ENCODE data around the gene HHAT. TPM values are rescaled to one million over a fixed set of nuclear protein-coding genes. Genes with fewer than 3 reads are reported as not detected.

Gene HHAT
- total RNA-seq, 1 donor from 2014 or later = 4.7 TPM

DNA sequence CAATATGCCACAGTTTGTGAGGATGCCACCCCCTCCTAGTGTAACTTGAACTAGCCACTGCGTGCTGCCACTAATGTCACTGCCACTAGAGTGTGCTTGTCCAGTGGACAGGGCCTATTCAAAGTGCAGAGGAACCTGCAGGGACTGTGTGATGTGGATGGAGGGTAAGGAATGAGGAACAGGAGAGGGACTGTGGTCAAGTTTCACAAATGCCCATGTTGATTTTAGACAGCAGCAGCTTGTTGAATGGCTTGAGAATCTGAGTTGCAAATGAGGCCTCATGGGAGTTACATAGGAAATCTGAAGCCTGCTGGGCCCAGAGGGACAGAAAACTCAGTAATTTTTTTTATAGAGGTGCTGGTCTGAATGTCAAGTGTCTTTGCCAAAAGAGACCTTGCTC, 112.3 kb downstream of the HHAT start:
- H3K9ac ChIP-seq (ENCODE audit: low read depth in 1 of 3, low read length in 3 of 3) = no peak overlapping the region
- H3K4me3 ChIP-seq (ENCODE audit: low read length in 3 of 3) = no peak overlapping the region
- H3K9me3 ChIP-seq (ENCODE audit: control insufficient read depth in 3 of 3, low read length in 3 of 3) = no peaks in the 10 kb centered on the region
- no peaks in the 10 kb centered on the region for H3K36me3 ChIP-seq (ENCODE audit: control insufficient read depth in 3 of 3, insufficient read depth in 3 of 3, low read length in 3 of 3)
- no peak overlapping the region for H3K27ac ChIP-seq (ENCODE audit: low read depth, low read length)
- no peaks in the 10 kb centered on the region for H3K4me1 ChIP-seq (ENCODE audit: control insufficient read depth in 3 of 3, insufficient read depth in 3 of 3, low read length in 3 of 3)
- H3K27me3 ChIP-seq (ENCODE audit: control insufficient read depth in 3 of 3, insufficient read depth in 3 of 3, low read length in 3 of 3) = no peaks in the 10 kb centered on the region

DNA sequence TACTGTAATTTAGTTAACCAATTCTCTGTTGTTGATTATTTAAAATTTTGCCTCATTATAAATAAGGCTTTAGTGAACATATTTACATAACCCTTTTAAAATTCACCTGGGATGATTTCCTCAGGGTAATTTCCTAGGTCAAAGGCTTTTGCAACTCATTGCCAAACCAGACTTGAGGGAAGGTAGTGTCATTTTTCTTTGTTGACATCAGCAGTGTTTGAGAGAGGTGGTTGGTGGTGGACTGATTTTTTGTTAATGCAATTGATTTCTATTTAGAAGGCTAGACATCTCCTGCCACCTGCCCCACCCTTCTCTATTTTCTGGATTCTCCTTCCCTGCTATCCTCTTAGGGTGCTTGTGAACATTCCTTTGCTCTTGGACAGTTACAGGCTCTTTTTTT, 116.8 kb downstream of the HHAT start:
- Histone ChIP-seq H3K4me1 (ENCODE audit: control insufficient read depth in 3 of 3, insufficient read depth in 3 of 3, low read length in 3 of 3) (no peaks in the 10 kb centered on the region), H3K4me3 (ENCODE audit: low read length in 3 of 3) (no peak overlapping the region), H3K27me3 (ENCODE audit: control insufficient read depth in 3 of 3, insufficient read depth in 3 of 3, low read length in 3 of 3) (no peaks in the 10 kb centered on the region), H3K9me3 (ENCODE audit: control insufficient read depth in 3 of 3, low read length in 3 of 3) (no peaks in the 10 kb centered on the region), H3K9ac (ENCODE audit: low read depth in 1 of 3, low read length in 3 of 3) (no peak overlapping the region), H3K36me3 (ENCODE audit: control insufficient read depth in 3 of 3, insufficient read depth in 3 of 3, low read length in 3 of 3) (no peaks in the 10 kb centered on the region), H3K27ac (ENCODE audit: low read depth, low read length) (no peak overlapping the region)

DNA sequence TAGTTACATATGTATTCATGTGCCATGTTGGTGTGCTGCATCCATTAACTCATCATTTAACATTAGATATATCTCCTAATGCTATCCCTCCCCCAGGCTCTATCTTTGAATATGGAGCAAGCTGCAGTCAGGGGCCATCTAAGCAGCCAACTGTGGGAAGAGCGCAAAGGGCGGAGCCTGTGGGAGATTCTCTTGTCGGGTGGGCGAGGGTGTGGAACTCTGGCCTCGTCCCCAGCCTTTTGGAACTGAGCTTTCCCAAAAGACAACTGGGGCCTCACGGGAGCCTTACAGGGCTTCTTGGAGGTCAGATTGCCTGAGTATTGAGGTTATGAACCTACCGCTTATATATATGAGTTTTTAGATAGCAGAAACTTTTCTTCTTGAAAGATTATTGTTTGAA, 117.2 kb downstream of the HHAT start:
- Histone ChIP-seq H3K36me3 (ENCODE audit: control insufficient read depth in 3 of 3, insufficient read depth in 3 of 3, low read length in 3 of 3) (no peaks in the 10 kb centered on the region), H3K27me3 (ENCODE audit: control insufficient read depth in 3 of 3, insufficient read depth in 3 of 3, low read length in 3 of 3) (no peaks in the 10 kb centered on the region), H3K4me1 (ENCODE audit: control insufficient read depth in 3 of 3, insufficient read depth in 3 of 3, low read length in 3 of 3) (no peaks in the 10 kb centered on the region), H3K27ac (ENCODE audit: low read depth, low read length) (no peak overlapping the region), H3K9ac (ENCODE audit: low read depth in 1 of 3, low read length in 3 of 3) (no peak overlapping the region), H3K9me3 (ENCODE audit: control insufficient read depth in 3 of 3, low read length in 3 of 3) (no peaks in the 10 kb centered on the region), H3K4me3 (ENCODE audit: low read length in 3 of 3) (no peak overlapping the region)

DNA sequence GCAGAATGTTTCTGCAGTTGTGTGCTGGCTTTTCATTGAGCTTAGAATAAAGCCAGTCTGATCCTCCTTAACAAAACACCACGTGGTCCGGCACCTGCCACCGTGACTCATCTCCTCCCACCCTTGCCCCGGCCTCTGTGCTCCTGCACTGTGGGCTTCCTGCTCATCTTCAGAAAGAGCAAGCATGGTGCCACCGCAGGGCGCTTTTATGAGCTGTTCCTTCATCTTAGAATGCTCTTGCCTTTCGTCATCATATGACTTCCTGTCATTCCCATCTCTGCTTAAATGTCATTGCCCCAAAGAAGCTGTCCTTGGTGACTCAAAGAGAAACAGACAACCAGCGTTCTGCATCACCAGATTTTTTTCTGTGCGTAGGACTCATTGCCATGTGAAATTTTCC, 117.8 kb downstream of the HHAT start:
- Histone ChIP-seq H3K9me3 (ENCODE audit: control insufficient read depth in 3 of 3, low read length in 3 of 3) (no peaks in the 10 kb centered on the region), H3K4me3 (ENCODE audit: low read length in 3 of 3) (no peak overlapping the region), H3K9ac (ENCODE audit: low read depth in 1 of 3, low read length in 3 of 3) (no peak overlapping the region), H3K27ac (ENCODE audit: low read depth, low read length) (no peak overlapping the region), H3K4me1 (ENCODE audit: control insufficient read depth in 3 of 3, insufficient read depth in 3 of 3, low read length in 3 of 3) (no peaks in the 10 kb centered on the region), H3K27me3 (ENCODE audit: control insufficient read depth in 3 of 3, insufficient read depth in 3 of 3, low read length in 3 of 3) (no peaks in the 10 kb centered on the region), H3K36me3 (ENCODE audit: control insufficient read depth in 3 of 3, insufficient read depth in 3 of 3, low read length in 3 of 3) (no peaks in the 10 kb centered on the region)

DNA sequence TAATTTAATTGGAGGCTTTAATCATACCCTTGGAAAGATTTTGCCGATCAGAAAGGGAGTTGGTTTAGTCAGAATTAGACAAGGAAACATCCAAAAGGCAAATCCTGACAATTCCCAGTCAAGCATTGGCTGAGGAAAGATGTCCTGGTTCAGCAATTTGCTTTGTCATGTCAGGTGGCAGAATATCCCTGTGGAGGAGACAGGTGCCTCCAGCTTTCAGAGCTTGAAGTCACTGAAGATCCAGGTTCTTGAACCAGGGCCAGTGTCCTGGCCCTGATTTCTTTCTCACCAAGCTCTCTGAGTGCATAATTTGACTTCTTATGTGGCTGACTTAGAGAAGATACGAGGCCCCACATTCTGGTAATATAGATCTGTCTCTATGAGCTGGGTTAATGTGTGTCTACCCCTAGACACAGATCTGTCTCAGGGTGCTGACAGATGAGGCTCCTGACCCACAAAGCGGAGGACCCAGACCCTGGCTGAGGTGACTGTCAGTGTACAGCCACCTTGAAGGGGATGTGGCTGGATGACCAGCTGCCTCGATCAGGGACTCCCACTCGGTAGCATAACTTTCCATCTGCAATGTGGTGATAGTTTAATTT, 118.9 kb downstream of the HHAT start:
- no peaks in the 10 kb centered on the region for H3K9me3 ChIP-seq (ENCODE audit: control insufficient read depth in 3 of 3, low read length in 3 of 3)
- no peaks in the 10 kb centered on the region for H3K36me3 ChIP-seq (ENCODE audit: control insufficient read depth in 3 of 3, insufficient read depth in 3 of 3, low read length in 3 of 3)
- H3K27me3 ChIP-seq (ENCODE audit: control insufficient read depth in 3 of 3, insufficient read depth in 3 of 3, low read length in 3 of 3) = no peaks in the 10 kb centered on the region
- no peaks in the 10 kb centered on the region for H3K4me1 ChIP-seq (ENCODE audit: control insufficient read depth in 3 of 3, insufficient read depth in 3 of 3, low read length in 3 of 3)
- no peak overlapping the region for H3K27ac ChIP-seq (ENCODE audit: low read depth, low read length)
- H3K9ac ChIP-seq (ENCODE audit: low read depth in 1 of 3, low read length in 3 of 3) = no peak overlapping the region
- no peak overlapping the region for H3K4me3 ChIP-seq (ENCODE audit: low read length in 3 of 3)

DNA sequence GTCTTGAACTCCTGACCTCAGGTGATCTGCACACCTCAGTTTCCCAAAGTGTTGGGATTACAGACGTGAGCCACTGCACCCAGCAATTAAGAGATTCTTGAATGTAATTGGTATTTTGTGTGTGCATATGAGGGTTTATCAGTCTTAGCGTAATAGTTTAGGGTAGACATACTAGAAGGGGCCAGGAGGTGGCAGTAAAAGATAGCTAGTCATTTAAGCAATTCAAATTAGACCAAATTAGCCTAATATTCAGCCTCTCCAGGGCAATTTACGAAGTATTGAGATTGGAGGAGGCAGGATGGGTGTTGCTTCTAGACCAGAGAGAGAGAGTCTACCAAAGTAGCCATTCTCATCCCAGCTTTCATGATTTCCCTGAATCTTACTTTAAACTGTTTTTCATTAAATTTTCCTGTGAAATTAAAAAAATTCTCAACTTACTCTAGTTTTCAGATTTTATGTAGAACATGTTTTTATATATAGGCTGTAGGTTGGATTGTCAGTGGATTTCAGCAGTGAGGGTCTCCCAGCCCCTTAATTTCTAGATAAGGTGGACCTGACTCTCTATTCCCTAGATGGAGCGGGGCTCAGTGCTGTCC, 119.7 kb downstream of the HHAT start:
- Histone ChIP-seq H3K4me3 (ENCODE audit: low read length in 3 of 3) (no peak overlapping the region), H3K9ac (ENCODE audit: low read depth in 1 of 3, low read length in 3 of 3) (no peak overlapping the region), H3K36me3 (ENCODE audit: control insufficient read depth in 3 of 3, insufficient read depth in 3 of 3, low read length in 3 of 3) (no peaks in the 10 kb centered on the region), H3K27me3 (ENCODE audit: control insufficient read depth in 3 of 3, insufficient read depth in 3 of 3, low read length in 3 of 3) (no peaks in the 10 kb centered on the region), H3K27ac (ENCODE audit: low read depth, low read length) (no peak overlapping the region), H3K9me3 (ENCODE audit: control insufficient read depth in 3 of 3, low read length in 3 of 3) (no peaks in the 10 kb centered on the region), H3K4me1 (ENCODE audit: control insufficient read depth in 3 of 3, insufficient read depth in 3 of 3, low read length in 3 of 3) (no peaks in the 10 kb centered on the region)

DNA sequence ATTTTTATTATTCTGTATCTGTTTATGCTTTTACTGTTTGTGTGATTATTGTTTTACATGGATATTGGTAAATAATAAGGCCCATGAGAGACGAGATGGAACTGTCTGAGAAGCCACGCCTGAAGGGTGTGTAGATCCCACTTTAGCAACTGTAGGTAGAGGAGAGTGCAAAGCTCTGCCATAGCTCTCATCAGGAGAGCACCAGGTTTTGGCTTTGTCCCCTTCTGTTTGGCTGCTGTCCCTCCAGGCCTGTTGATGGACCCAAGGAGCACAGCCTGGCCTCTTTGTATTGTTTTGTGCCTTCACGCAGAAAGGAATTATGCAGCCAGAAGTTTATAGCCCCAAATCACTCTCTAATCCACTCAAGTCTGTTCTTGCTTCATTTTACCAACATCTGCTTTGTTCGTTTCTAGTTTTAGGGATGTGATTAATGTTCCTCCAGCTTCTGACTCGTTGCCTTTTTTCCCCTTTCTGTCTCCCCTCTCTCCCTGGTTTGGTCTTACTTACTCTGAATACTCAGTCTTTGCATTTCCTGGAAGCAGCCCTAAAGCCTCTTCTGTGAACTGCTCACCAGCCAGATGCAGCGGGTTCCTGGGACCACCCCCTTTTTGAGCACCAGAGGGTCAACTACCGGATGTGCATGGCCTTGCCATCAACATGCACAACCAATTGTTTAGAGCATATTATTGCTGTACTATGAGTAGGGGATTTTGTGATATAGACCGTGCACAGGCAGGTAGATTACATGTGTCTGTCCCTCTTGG, 127.3 kb downstream of the HHAT start:
- H3K4me3 ChIP-seq (ENCODE audit: low read length in 3 of 3) = no peak overlapping the region
- H3K27me3 ChIP-seq (ENCODE audit: control insufficient read depth in 3 of 3, insufficient read depth in 3 of 3, low read length in 3 of 3) = peaks cover 0 to 3% (median 0%) of the 10 kb centered on the region in 3 donors
- H3K9ac ChIP-seq (ENCODE audit: low read depth in 1 of 3, low read length in 3 of 3) = no peak overlapping the region
- H3K9me3 ChIP-seq (ENCODE audit: control insufficient read depth in 3 of 3, low read length in 3 of 3) = no peaks in the 10 kb centered on the region
- no peaks in the 10 kb centered on the region for H3K4me1 ChIP-seq (ENCODE audit: control insufficient read depth in 3 of 3, insufficient read depth in 3 of 3, low read length in 3 of 3)
- H3K27ac ChIP-seq (ENCODE audit: low read depth, low read length) = no peak overlapping the region
- no peaks in the 10 kb centered on the region for H3K36me3 ChIP-seq (ENCODE audit: control insufficient read depth in 3 of 3, insufficient read depth in 3 of 3, low read length in 3 of 3)

DNA sequence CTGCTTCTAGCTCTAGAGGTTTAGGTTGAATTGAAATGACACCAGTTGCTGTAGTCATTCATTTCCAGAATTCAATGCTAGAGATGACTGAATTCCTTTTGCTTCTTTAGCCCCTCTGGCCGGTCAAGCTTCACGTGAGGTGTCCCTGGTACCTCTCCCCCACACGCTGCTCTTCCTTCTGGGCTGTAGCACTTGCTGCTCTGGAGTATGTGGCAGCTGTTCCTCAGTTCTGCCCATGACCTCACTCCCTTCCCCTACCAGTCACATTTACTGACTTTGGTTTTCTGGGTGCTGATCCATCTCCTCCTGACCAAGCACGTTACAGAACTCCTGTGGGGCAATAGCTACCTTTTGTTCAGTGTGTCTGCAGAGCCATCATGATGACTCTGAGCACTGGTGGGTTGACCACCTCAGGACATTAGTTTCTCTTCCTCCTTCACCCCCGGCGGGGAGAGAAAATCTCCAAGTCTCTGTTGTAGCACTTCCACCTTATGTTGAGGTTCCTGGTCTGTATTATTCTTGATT, 128.1 kb downstream of the HHAT start:
- H3K9ac ChIP-seq (ENCODE audit: low read depth in 1 of 3, low read length in 3 of 3) = no peak overlapping the region

DNA sequence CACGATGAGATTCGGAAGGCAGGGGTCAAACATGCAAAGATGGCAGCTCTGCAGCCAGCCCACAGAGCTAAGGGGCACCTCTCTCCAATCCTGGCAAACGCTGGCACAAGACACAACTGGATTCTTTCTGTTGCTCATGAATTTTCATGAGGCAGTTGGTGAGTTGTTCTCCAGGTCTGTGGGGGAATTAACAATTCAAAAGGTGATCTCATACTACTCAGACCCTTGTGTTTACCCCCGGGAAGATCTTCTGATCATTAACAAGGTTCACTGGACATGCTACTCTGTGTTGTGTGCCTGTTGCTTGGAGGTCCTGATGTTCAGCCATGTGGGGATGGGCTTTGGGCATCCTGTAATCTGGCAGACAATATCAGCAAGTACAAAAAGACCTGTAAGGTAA, 128.9 kb downstream of the HHAT start:
- Histone ChIP-seq H3K36me3 (ENCODE audit: control insufficient read depth in 3 of 3, insufficient read depth in 3 of 3, low read length in 3 of 3) (no peaks in the 10 kb centered on the region), H3K4me1 (ENCODE audit: control insufficient read depth in 3 of 3, insufficient read depth in 3 of 3, low read length in 3 of 3) (no peaks in the 10 kb centered on the region), H3K27me3 (ENCODE audit: control insufficient read depth in 3 of 3, insufficient read depth in 3 of 3, low read length in 3 of 3) (peaks cover 0 to 3% (median 0%) of the 10 kb centered on the region in 3 donors), H3K9ac (ENCODE audit: low read depth in 1 of 3, low read length in 3 of 3) (no peak overlapping the region), H3K9me3 (ENCODE audit: control insufficient read depth in 3 of 3, low read length in 3 of 3) (no peaks in the 10 kb centered on the region), H3K4me3 (ENCODE audit: low read length in 3 of 3) (no peak overlapping the region), H3K27ac (ENCODE audit: low read depth, low read length) (no peak overlapping the region)

More for the DNA sequence above, 128.1 kb downstream of the HHAT start:
- peaks cover 0 to 3% (median 0%) of the 10 kb centered on the region in 3 donors for H3K27me3 ChIP-seq (ENCODE audit: control insufficient read depth in 3 of 3, insufficient read depth in 3 of 3, low read length in 3 of 3)
- H3K4me1 ChIP-seq (ENCODE audit: control insufficient read depth in 3 of 3, insufficient read depth in 3 of 3, low read length in 3 of 3) = no peaks in the 10 kb centered on the region
- no peak overlapping the region for H3K4me3 ChIP-seq (ENCODE audit: low read length in 3 of 3)
- H3K27ac ChIP-seq (ENCODE audit: low read depth, low read length) = no peak overlapping the region
- no peaks in the 10 kb centered on the region for H3K9me3 ChIP-seq (ENCODE audit: control insufficient read depth in 3 of 3, low read length in 3 of 3)
- no peaks in the 10 kb centered on the region for H3K36me3 ChIP-seq (ENCODE audit: control insufficient read depth in 3 of 3, insufficient read depth in 3 of 3, low read length in 3 of 3)

DNA sequence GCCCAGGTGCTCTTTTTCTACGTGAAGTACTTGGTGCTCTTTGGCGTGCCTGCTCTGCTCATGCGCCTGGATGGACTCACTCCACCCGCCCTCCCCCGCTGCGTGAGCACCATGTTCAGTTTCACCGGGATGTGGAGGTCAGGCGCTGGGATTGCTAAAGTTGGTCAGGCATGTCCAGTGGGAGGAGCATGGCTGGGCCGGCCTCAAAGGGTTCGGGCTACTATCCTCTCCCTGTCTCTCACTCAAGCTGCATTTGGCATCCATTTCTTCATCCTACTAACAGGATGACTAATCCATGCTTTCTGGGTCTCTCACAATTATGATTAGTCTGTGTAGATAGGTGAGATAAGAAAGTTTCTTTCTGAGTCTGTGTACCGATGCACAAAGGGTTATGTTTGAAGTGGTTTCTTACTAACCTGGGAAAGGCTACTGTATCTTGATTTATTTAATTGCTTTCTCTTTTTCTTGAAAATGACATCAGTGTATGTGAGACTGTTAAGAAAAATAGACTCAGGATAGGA, 135.9 kb downstream of the HHAT start:
- Histone ChIP-seq H3K4me1 (ENCODE audit: control insufficient read depth in 3 of 3, insufficient read depth in 3 of 3, low read length in 3 of 3) (no peaks in the 10 kb centered on the region), H3K27me3 (ENCODE audit: control insufficient read depth in 3 of 3, insufficient read depth in 3 of 3, low read length in 3 of 3) (no peaks in the 10 kb centered on the region), H3K9me3 (ENCODE audit: control insufficient read depth in 3 of 3, low read length in 3 of 3) (no peaks in the 10 kb centered on the region), H3K36me3 (ENCODE audit: control insufficient read depth in 3 of 3, insufficient read depth in 3 of 3, low read length in 3 of 3) (no peaks in the 10 kb centered on the region), H3K27ac (ENCODE audit: low read depth, low read length) (no peak overlapping the region), H3K4me3 (ENCODE audit: low read length in 3 of 3) (no peak overlapping the region), H3K9ac (ENCODE audit: low read depth in 1 of 3, low read length in 3 of 3) (no peak overlapping the region)

Data from skeletal muscle tissue (tissue), 4 donors.